HEK293 (cell line): Measurements from ENCODE around the gene CRYZL1.

Experiments
- CTCF ChIA-PET: fragments of 350-600 bp; formaldehyde crosslinking; extraction: SDS; loops from one replicate; lab custom pipeline; 2021; ENCODE audit warnings: antibody characterized with exemption; lab: Yijun Ruan, JAX
- POLR2A ChIA-PET: fragments of 300-600 bp; formaldehyde crosslinking; extraction: SDS; loops from one replicate; lab custom pipeline; 2020; ENCODE audit warnings: antibody characterized with exemption, inconsistent platforms; lab: Yijun Ruan, JAX
- H3K27ac ChIP-seq: fragments of 200-500 bp; sonication (Bioruptor generic); 2 replicates; pipeline ENCODE4 v1.5.1; 2014; ENCODE audit warnings: low read depth, low read length, control low read depth, inconsistent platforms; ENCODE audit errors: extremely low read depth
- H3K36me3 ChIP-seq, 2 experiments: fragments of 200-500 bp in 1 of 2; sonication (Bioruptor generic) in 1 of 2; 1 replicate in 1 of 2; 2 replicates in 1 of 2; pipeline ENCODE4 v1.5.1; 2014 to 2017; ENCODE audit warnings: inconsistent platforms in 2 of 2, low read length in 2 of 2; ENCODE audit not compliant: control insufficient read depth in 2 of 2, insufficient read depth in 1 of 2
- H3K4me1 ChIP-seq: fragments of 200-500 bp; sonication (Bioruptor generic); 2 replicates; pipeline ENCODE4 v1.5.1; 2014; ENCODE audit warnings: mild to moderate bottlenecking, low read length, inconsistent platforms; ENCODE audit not compliant: control insufficient read depth, insufficient read depth
- H3K4me3 ChIP-seq: 2 replicates; pipeline ENCODE4 v1.5.1; 2011; ENCODE audit warnings: low read depth, mild to moderate bottlenecking, control low read depth, low read length, moderate library complexity
- H3K9me3 ChIP-seq: fragments of 200-500 bp; sonication (Bioruptor generic); 2 replicates; pipeline ENCODE4 v1.5.1; 2014; ENCODE audit warnings: low read depth, low read length, inconsistent platforms; ENCODE audit not compliant: control insufficient read depth, insufficient read depth
- BCL11A ChIP-seq: fragments of 450-650 bp; formaldehyde crosslinking; IDR thresholded peaks from 2 replicates; pipeline ENCODE4 v1.5.1; 2016; ENCODE audit warnings: low read depth, missing biosample characterization, missing genetic modification characterization
- EGR2 ChIP-seq: fragments of 450-650 bp; formaldehyde crosslinking; IDR thresholded peaks from 2 replicates; pipeline ENCODE4 v1.5.1; 2016; ENCODE audit warnings: low read depth, missing biosample characterization, missing genetic modification characterization
- GFI1B ChIP-seq: fragments of 450-650 bp; formaldehyde crosslinking; IDR thresholded peaks from 2 replicates; pipeline ENCODE4 v1.5.1; 2016; ENCODE audit warnings: missing biosample characterization, missing genetic modification characterization
- GLI2 ChIP-seq: fragments of 450-650 bp; formaldehyde crosslinking; IDR thresholded peaks from 2 replicates; pipeline ENCODE4; 2017; ENCODE audit warnings: missing biosample characterization, missing genetic modification characterization, low read depth, borderline replicate concordance
- HOXC10 ChIP-seq: sonication (generic); formaldehyde crosslinking; IDR thresholded peaks from 2 replicates; pipeline ENCODE4 v1.8.1; 2023; ENCODE audit warnings: mild to moderate bottlenecking, missing genetic modification reagents
- IKZF3 ChIP-seq: fragments of 450-650 bp; IDR thresholded peaks from 2 replicates; pipeline ENCODE4 v1.5.0; 2018; ENCODE audit warnings: missing biosample characterization, mild to moderate bottlenecking, missing genetic modification characterization, moderate library complexity
- SCRT2 ChIP-seq: fragments of 450-650 bp; formaldehyde crosslinking; IDR thresholded peaks from 2 replicates; pipeline ENCODE4 v1.5.1; 2016; ENCODE audit warnings: missing biosample characterization, missing genetic modification characterization
- ZBTB17 ChIP-seq: fragments of 450-650 bp; formaldehyde crosslinking; IDR thresholded peaks from 2 replicates; pipeline ENCODE4 v1.5.1; 2016; ENCODE audit warnings: missing biosample characterization, missing genetic modification characterization
- ZFP69B ChIP-seq: fragments of 450-650 bp; formaldehyde crosslinking; IDR thresholded peaks from 2 replicates; pipeline ENCODE4 v1.5.1; 2016; ENCODE audit warnings: missing biosample characterization, missing genetic modification characterization
- ZNF133 ChIP-seq: fragments of 450-650 bp; formaldehyde crosslinking; IDR thresholded peaks from 2 replicates; pipeline ENCODE4 v1.5.1; 2016; ENCODE audit warnings: missing biosample characterization, missing genetic modification characterization
- ZNF223 ChIP-seq: fragments of 450-650 bp; formaldehyde crosslinking; IDR thresholded peaks from 2 replicates; pipeline ENCODE4 v1.5.1; 2016; ENCODE audit warnings: missing biosample characterization, missing genetic modification characterization
- ZNF292 ChIP-seq: fragments of 450-650 bp; formaldehyde crosslinking; IDR thresholded peaks from 2 replicates; pipeline ENCODE4 v1.5.1; 2016; ENCODE audit warnings: low read depth, missing biosample characterization, missing genetic modification characterization, borderline replicate concordance
- ZNF324 ChIP-seq: fragments of 450-650 bp; formaldehyde crosslinking; IDR thresholded peaks from 2 replicates; pipeline ENCODE4 v1.5.1; 2016; ENCODE audit warnings: missing biosample characterization, missing genetic modification characterization
- ZNF354C ChIP-seq: fragments of 450-650 bp; formaldehyde crosslinking; IDR thresholded peaks from 2 replicates; pipeline ENCODE4 v1.5.1; 2016; ENCODE audit warnings: missing biosample characterization, missing genetic modification characterization, low read depth, borderline replicate concordance
- ZNF394 ChIP-seq: fragments of 450-650 bp; formaldehyde crosslinking; IDR thresholded peaks from 2 replicates; pipeline ENCODE4 v1.5.1; 2016; ENCODE audit warnings: missing biosample characterization, missing genetic modification characterization, mild to moderate bottlenecking, moderate library complexity, borderline replicate concordance
- ZNF560 ChIP-seq: fragments of 450-650 bp; formaldehyde crosslinking; IDR thresholded peaks from 2 replicates; pipeline ENCODE4 v1.5.1; 2017; ENCODE audit warnings: missing biosample characterization, missing genetic modification characterization, borderline replicate concordance
- ZNF600 ChIP-seq: fragments of 450-650 bp; formaldehyde crosslinking; IDR thresholded peaks from 2 replicates; pipeline ENCODE4 v1.5.1; 2016; ENCODE audit warnings: missing biosample characterization, missing genetic modification characterization
- ZSCAN23 ChIP-seq: fragments of 450-650 bp; formaldehyde crosslinking; IDR thresholded peaks from 2 replicates; pipeline ENCODE4 v1.5.1; 2016; ENCODE audit warnings: missing biosample characterization, missing genetic modification characterization
- ZSCAN30 ChIP-seq: fragments of 450-650 bp; IDR thresholded peaks from 2 replicates; pipeline ENCODE4 v1.5.1; 2018; ENCODE audit warnings: missing biosample characterization, mild to moderate bottlenecking, missing genetic modification characterization, moderate library complexity
- TF ChIP-seq, protein P1 (sequence below): fragments of 450-650 bp; formaldehyde crosslinking; IDR thresholded peaks from 2 replicates; pipeline ENCODE4 v1.5.1; 2017; ENCODE audit warnings: missing biosample characterization, missing genetic modification characterization
- TF ChIP-seq, protein P2 (sequence below): fragments of 450-650 bp; formaldehyde crosslinking; IDR thresholded peaks from 2 replicates; pipeline ENCODE4 v1.5.1; 2016; ENCODE audit warnings: missing biosample characterization, missing genetic modification characterization

CRYZL1 gene

DNA sequence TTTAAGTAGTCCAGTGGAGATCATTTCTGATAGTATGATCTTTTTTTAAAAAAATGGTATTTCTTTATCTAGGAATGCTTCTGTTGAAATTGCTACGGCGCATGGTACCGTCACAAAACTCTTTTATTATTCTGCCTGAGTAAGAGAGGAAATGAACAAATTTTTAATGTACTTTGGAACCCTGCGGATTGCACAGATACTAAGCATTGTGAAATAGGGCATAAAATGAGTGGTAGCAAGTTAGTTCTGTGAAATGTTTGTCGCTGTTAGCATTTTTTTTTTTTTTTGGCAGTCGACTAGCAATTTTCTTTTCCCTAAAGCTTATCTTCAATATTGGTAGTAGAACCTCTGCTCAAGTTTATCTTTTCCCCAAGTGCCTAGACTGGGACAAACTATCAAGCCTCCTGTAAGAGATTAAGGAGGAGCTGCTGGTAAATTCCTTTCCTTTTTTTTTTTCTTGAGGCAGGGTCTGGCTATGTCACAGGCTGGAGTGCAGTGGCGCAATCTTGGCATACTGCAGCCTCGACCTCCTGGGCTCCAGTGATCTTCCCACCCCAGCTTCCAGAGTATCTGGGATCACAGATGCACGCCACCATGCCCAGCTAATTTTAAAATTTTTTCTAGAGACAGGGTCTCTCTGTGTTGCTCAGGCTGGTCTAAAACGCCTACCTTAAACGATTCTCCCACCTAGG lies 3.0 kb upstream of the CRYZL1 start (continued):
- TF ChIP-seq IKZF3 (tag by site-specific recombination) = no peak

DNA sequence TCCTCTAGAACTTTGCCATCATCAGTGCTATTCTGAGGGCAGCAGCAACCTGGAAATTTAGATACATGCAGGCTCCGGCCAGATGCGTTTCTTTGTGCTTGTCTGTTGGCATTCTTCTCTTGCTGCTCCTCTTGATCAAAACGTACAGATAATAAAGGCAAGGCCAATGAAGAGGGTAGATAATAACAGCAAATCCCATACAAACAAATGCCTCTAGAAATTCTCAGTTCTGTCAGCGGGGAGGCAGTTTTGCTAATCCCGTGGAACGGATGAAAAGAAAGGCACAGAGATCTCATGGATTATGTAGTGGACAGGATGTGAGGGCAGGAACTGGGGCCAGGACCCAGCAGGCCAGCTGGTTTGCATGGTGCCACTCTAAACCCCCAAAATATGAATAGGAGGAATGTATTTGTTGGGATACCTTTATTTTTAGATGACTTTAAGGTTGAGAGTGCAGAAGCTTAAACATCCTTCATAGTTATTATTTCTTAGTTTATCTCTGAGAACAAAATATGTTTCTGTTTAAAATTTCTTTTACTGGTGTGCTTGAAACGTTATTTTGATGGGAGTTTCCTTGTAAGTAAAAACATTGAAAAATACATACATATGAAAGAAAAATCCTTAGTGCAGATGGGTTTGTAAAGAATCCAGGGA lies 2.2 kb upstream of the CRYZL1 start:
- peaks cover 0 to 4% of the 10 kb centered on the region in 2 experiments; a peak in 1 of 3 replicates for H3K36me3 ChIP-seq
- CTCF ChIA-PET = interaction anchor here (0.6 to 2.0 kb wide), 3 partner anchors 11 to 212 kb away, joined by 3 to 9 read pairs (median 4); no protein-coding TSS in a partner anchor
- no peak overlapping the region for H3K27ac ChIP-seq
- H3K4me3 ChIP-seq = peak overlapping the region; percentile 62
- H3K9me3 ChIP-seq = no peaks in the 10 kb centered on the region
- TF ChIP-seq HOXC10 (no peak), ZSCAN30 (tag by site-specific recombination) (no peak), BCL11A (tag by site-specific recombination) (no peak), ZFP69B (tag by site-specific recombination) (no peak), ZNF292 (tag by site-specific recombination) (no peak), ZNF560 (tag by site-specific recombination) (no peak), ZNF133 (no peak), ZNF600 (tag by site-specific recombination) (no peak), ZBTB17 (tag by site-specific recombination) (peak; percentile 56; the same call in 1 of the 2 replicates), ZNF223 (tag by site-specific recombination) (no peak), GFI1B (tag by site-specific recombination) (no peak), ZSCAN23 (tag by site-specific recombination) (no peak), GLI2 (tag by site-specific recombination) (no peak), ZNF354C (tag by site-specific recombination) (no peak), ZNF394 (tag by site-specific recombination) (0 out of 2 replicates have a peak, but pooled peaks have one; percentile 4), SCRT2 (tag by site-specific recombination) (no peak), ZNF324 (no peak), EGR2 (tag by site-specific recombination) (no peak)
- TF ChIP-seq, protein P1, sequence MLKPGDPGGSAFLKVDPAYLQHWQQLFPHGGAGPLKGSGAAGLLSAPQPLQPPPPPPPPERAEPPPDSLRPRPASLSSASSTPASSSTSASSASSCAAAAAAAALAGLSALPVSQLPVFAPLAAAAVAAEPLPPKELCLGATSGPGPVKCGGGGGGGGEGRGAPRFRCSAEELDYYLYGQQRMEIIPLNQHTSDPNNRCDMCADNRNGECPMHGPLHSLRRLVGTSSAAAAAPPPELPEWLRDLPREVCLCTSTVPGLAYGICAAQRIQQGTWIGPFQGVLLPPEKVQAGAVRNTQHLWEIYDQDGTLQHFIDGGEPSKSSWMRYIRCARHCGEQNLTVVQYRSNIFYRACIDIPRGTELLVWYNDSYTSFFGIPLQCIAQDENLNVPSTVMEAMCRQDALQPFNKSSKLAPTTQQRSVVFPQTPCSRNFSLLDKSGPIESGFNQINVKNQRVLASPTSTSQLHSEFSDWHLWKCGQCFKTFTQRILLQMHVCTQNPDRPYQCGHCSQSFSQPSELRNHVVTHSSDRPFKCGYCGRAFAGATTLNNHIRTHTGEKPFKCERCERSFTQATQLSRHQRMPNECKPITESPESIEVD (tag by site-specific recombination) = peak; percentile 60
- TF ChIP-seq, protein P2, sequence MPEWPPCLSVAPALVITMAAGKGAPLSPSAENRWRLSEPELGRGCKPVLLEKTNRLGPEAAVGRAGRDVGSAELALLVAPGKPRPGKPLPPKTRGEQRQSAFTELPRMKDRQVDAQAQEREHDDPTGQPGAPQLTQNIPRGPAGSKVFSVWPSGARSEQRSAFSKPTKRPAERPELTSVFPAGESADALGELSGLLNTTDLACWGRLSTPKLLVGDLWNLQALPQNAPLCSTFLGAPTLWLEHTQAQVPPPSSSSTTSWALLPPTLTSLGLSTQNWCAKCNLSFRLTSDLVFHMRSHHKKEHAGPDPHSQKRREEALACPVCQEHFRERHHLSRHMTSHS (tag by site-specific recombination) = no peak
- H3K4me1 ChIP-seq = peaks cover 13% of the 10 kb centered on the region
- POLR2A ChIA-PET = interaction anchor here (0.7 to 1.7 kb wide), 4 partner anchors 12 to 75 kb away, joined by 3 to 4 read pairs (median 3); no protein-coding TSS in a partner anchor
